Measurements from ENCODE around the gene PLEKHA7.
A peak's percentile ranks its signal among the peaks of the same experiment; 100 is the strongest.
"Not testable (repeated sequence)": the region's sequence is repeated elsewhere in the genome, so short reads cannot be mapped to it uniquely, and the experiment has no call there.

The PLEKHA7 gene

GRCh38 chr11:16909359-16910035 is 104.7 kb downstream of the PLEKHA7 start:
- DNase-seq (ENCODE audit: insufficient read length, low spot score) (no peak), FAIRE-seq (peak; percentile 78)
- TF ChIP-seq POLR2A (IDR thresholded peaks at IDR 0.05; ENCODE audit: low read depth, low read length) (no peak), SPI1 (IDR thresholded peaks at IDR 0.05; ENCODE audit: low read depth, low read length) (no peak), TAF1 (IDR thresholded peaks at IDR 0.05; ENCODE audit: low read depth, low read length) (no peak), POU2F2 (IDR thresholded peaks at IDR 0.05; ENCODE audit: low read depth, low read length) (no peak), POLR2AphosphoS5 (IDR thresholded peaks at IDR 0.05; ENCODE audit: low read depth, low read length) (no peak), PAX5 (IDR thresholded peaks at IDR 0.05; ENCODE audit: insufficient read depth, low read length, severe bottlenecking) (no peak)

- DNase-seq (ENCODE audit: insufficient read length, low spot score) (no peak), FAIRE-seq (no peak)
- TF ChIP-seq POLR2A (IDR thresholded peaks at IDR 0.05; ENCODE audit: low read depth, low read length) (no peak), POU2F2 (IDR thresholded peaks at IDR 0.05; ENCODE audit: low read depth, low read length) (no peak), SPI1 (IDR thresholded peaks at IDR 0.05; ENCODE audit: low read depth, low read length) (no peak), POLR2AphosphoS5 (IDR thresholded peaks at IDR 0.05; ENCODE audit: low read depth, low read length) (no peak), PAX5 (IDR thresholded peaks at IDR 0.05; ENCODE audit: insufficient read depth, low read length, severe bottlenecking) (no peak), TAF1 (IDR thresholded peaks at IDR 0.05; ENCODE audit: low read depth, low read length) (no peak)
Observed at GRCh38 chr11:16905375-16905774, 108.8 kb downstream of the PLEKHA7 start.

GRCh38 chr11:16904761-16905160 is 109.5 kb downstream of the PLEKHA7 start:
- not testable (repeated sequence) for FAIRE-seq; DNase-seq (ENCODE audit: insufficient read length, low spot score)

DNA sequence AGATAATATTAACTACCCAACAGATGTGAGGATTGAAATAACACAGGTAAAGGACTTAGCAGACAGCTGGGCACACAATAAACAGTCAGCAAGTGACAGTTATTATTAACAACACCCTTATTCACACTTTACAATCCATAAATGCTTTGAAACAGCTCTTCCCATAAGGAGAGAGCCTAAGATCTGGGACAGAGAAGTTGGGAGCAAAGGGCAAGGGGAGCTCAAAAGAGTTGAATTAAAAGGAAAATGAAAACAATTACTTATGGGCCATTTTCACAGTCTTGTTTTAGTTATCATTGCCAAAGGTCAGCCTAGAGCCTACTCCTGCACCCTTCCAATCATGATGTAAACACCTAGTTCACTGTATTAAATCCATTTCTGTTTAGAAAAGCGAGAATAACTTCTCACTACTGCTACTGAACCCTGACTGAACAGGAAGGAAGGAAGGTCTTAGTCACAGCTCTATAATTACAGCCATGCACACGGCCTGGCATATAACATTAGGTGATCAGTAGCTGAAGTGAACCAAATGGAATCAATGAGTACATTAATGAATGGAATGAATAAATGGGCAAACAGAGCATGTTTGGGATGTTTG is 111.3 kb downstream of the PLEKHA7 start:
- DNase-seq (ENCODE audit: insufficient read length, low spot score): no peak
- TF ChIP-seq SPI1 (IDR thresholded peaks at IDR 0.05; ENCODE audit: low read depth, low read length) (0 out of 2 replicates have a peak, but pooled peaks have one; percentile 2), POU2F2 (IDR thresholded peaks at IDR 0.05; ENCODE audit: low read depth, low read length) (no peak), PAX5 (IDR thresholded peaks at IDR 0.05; ENCODE audit: insufficient read depth, low read length, severe bottlenecking) (peak; percentile 61), POLR2AphosphoS5 (IDR thresholded peaks at IDR 0.05; ENCODE audit: low read depth, low read length) (no peak), TAF1 (IDR thresholded peaks at IDR 0.05; ENCODE audit: low read depth, low read length) (no peak), POLR2A (IDR thresholded peaks at IDR 0.05; ENCODE audit: low read depth, low read length) (no peak)
- FAIRE-seq: no peak

DNA sequence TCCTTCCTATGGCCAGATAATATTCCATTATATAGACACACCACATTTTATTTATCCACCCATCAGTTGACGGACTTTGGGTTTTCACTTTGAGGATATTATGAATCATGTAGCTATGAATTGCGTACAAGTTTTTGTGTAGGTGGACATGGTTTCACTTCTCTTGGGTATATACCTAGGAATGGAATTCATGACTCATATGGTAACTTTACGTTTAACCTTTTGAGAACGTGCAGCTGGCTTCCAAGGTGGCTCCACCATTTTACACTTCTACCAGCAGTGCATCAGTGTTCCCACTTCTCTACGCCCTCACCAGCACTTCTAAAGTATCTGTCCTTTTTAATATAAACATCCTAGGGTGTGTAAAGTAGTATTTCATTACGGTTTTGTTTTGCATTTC is 112.0 kb downstream of the PLEKHA7 start:
- 0 out of 2 replicates have a peak, but pooled peaks have one; percentile 47 for TF ChIP-seq POLR2A (IDR thresholded peaks at IDR 0.05; ENCODE audit: low read depth, low read length)
- TF ChIP-seq PAX5 (IDR thresholded peaks at IDR 0.05; ENCODE audit: insufficient read depth, low read length, severe bottlenecking): no peak
- TF ChIP-seq POU2F2 (IDR thresholded peaks at IDR 0.05; ENCODE audit: low read depth, low read length): no peak
- peak; percentile 95 for TF ChIP-seq SPI1 (IDR thresholded peaks at IDR 0.05; ENCODE audit: low read depth, low read length)
- TF ChIP-seq TAF1 (IDR thresholded peaks at IDR 0.05; ENCODE audit: low read depth, low read length): peak; percentile 26; the same call in 1 of the 2 replicates
- TF ChIP-seq POLR2AphosphoS5 (IDR thresholded peaks at IDR 0.05; ENCODE audit: low read depth, low read length): peak; percentile 50; the same call in 1 of the 2 replicates
- FAIRE-seq (peak; percentile 98), DNase-seq (ENCODE audit: insufficient read length, low spot score) (no peak)

DNA sequence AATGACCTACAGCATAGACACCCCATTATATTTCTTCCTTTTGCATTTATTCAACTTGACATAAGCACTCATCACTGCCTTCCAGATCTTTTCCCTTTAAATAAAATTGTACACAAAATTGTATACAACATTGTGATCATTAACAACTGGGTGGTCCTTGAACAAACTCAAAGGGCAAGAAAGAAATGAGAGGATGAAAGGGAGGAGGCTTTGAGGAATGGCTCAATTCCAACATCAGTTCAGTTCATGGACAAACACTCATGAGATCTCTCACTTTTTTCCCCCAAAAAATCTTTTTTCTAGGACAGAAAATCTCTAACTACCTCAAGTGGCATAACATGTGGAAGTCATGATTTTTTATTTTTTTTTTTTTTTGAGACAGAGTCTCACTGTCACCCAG is 113.7 kb downstream of the PLEKHA7 start:
- TF ChIP-seq TAF1 (IDR thresholded peaks at IDR 0.05; ENCODE audit: low read depth, low read length) (no peak), POLR2A (IDR thresholded peaks at IDR 0.05; ENCODE audit: low read depth, low read length) (no peak), POLR2AphosphoS5 (IDR thresholded peaks at IDR 0.05; ENCODE audit: low read depth, low read length) (no peak), PAX5 (IDR thresholded peaks at IDR 0.05; ENCODE audit: insufficient read depth, low read length, severe bottlenecking) (no peak), POU2F2 (IDR thresholded peaks at IDR 0.05; ENCODE audit: low read depth, low read length) (no peak), SPI1 (IDR thresholded peaks at IDR 0.05; ENCODE audit: low read depth, low read length) (no peak)

DNA sequence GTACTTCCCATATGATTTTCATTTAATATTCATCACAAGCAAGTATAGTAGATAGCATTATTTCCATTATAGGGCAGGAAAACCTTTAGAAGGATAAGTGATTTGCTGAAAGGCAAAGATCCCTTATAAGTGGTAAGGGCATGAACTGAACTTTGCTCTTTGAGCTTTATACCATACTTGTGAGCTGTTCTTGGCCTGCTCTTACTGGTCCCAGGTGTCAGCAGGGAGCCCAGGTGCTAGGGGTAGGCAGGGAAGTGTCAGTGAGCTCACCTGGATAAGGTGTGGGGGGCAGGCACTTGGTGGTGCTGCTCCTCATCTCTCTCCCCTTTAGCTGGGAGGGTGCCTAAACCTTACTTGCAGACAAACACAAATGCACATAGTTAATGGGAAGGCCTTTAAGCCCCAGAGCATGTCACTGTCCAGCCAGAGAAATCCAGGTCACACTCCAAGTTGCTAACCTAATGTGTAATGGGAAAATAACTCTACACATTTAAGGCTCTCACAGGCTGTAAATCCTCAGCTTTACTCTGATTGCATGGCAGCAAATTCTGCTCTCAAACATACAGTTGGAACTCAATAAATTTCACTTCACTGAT is 114.4 kb downstream of the PLEKHA7 start:
- TF ChIP-seq TAF1 (IDR thresholded peaks at IDR 0.05; ENCODE audit: low read depth, low read length): no peak
- no peak for TF ChIP-seq POLR2A (IDR thresholded peaks at IDR 0.05; ENCODE audit: low read depth, low read length)
- DNase-seq (ENCODE audit: insufficient read length, low spot score) (no peak), FAIRE-seq (no peak)

More for the DNA sequence above, 113.7 kb downstream of the PLEKHA7 start:
- DNase-seq (ENCODE audit: insufficient read length, low spot score): no peak
- FAIRE-seq: no peak

DNA sequence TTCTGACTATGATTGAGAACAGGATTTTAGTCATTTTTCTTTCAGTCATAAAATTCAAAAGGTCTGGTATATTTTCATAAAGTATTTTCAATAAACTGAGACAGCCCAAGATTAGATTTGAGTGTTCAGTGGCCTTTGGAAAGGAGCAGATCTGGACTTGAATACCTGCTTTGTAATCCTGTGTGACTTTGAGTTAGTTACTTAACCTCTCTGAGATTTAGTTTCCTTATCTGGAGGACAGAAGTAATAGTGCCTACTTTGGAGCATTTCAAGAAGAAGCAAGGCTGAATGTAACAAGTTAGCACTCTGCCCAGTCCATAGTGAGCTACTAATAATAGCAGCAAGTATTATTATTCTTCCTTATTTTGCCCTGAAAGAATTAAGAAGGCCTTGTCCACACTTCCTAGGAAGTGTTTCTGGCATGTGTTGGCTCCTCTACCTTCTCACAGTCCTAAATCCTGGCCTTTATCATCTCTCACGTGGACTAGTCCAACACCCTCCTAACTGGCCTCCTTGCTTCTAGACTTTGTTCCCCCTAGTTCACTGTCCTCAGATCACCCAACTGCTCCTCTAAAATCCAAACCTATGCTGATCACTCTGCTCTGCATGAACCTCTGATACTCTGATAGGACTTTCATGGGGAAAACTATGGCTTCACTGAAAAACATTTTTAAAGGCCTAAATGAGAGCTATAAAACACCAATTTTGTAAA is 115.8 kb downstream of the PLEKHA7 start:
- no peak for FAIRE-seq
- TF ChIP-seq PAX5 (IDR thresholded peaks at IDR 0.05; ENCODE audit: insufficient read depth, low read length, severe bottlenecking) (no peak), SPI1 (IDR thresholded peaks at IDR 0.05; ENCODE audit: low read depth, low read length) (no peak), POLR2A (IDR thresholded peaks at IDR 0.05; ENCODE audit: low read depth, low read length) (no peak), POU2F2 (IDR thresholded peaks at IDR 0.05; ENCODE audit: low read depth, low read length) (no peak), TAF1 (IDR thresholded peaks at IDR 0.05; ENCODE audit: low read depth, low read length) (no peak), POLR2AphosphoS5 (IDR thresholded peaks at IDR 0.05; ENCODE audit: low read depth, low read length) (no peak)
- DNase-seq (ENCODE audit: insufficient read length, low spot score): no peak

GRCh38 chr11:16897470-16898061 is 116.6 kb downstream of the PLEKHA7 start:
- no peak for DNase-seq (ENCODE audit: insufficient read length, low spot score)

More at GRCh38 chr11:16897470-16898061, 116.6 kb downstream of the PLEKHA7 start:
- no peak for TF ChIP-seq PAX5 (IDR thresholded peaks at IDR 0.05; ENCODE audit: insufficient read depth, low read length, severe bottlenecking)
- TF ChIP-seq SPI1 (IDR thresholded peaks at IDR 0.05; ENCODE audit: low read depth, low read length): no peak
- TF ChIP-seq POLR2AphosphoS5 (IDR thresholded peaks at IDR 0.05; ENCODE audit: low read depth, low read length): no peak
- no peak for TF ChIP-seq POU2F2 (IDR thresholded peaks at IDR 0.05; ENCODE audit: low read depth, low read length)
- no peak for TF ChIP-seq POLR2A (IDR thresholded peaks at IDR 0.05; ENCODE audit: low read depth, low read length)
- TF ChIP-seq TAF1 (IDR thresholded peaks at IDR 0.05; ENCODE audit: low read depth, low read length): no peak
- FAIRE-seq: no peak

All from GM12891 (cell line).